Measurements from ENCODE around the gene PLD6.

Gene PLD6

GRCh38 chr17:17152385-17152784 lies 53.7 kb downstream of the PLD6 start:
- DNase-seq, result no peak

GRCh38 chr17:17151962-17152361 lies 54.2 kb downstream of the PLD6 start:
- DNase-seq, result peak; percentile 58

GRCh38 chr17:17151541-17151940 lies 54.6 kb downstream of the PLD6 start:
- DNase-seq, result no peak

DNA sequence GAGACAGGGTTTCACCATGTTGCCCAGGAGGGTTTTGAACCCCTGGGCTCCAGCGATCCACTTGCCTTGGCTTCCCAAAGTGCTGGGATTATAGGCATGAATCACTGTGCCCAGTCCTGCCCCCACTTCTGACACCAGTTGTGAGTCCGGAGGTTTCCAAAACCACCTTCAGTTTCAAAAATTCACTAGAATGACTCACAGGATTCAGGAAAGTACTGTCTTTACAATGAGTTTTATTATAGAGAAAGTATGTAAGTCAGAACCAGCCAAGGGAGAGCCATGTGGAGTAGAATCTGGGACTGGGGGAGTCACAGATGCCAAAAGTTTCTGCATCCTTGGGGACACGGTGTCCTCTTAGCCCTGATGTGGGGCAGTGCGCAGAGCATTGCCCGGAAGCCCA lies 55.1 kb downstream of the PLD6 start:
- no peak for DNase-seq

All from activated CD8-positive, alpha-beta memory T cell treated with anti-CD3 and anti-CD28 coated beads, Interleukin-2, amount 50 U/mL, for 48 hours (primary cell).